KG1 (cell line): ENCODE measurements around the gene PECR.

Source experiments
- DNase-seq: peaks from one replicate; lab custom pipeline; 2025; lab: John Stamatoyannopoulos, UW

The PECR gene

DNA sequence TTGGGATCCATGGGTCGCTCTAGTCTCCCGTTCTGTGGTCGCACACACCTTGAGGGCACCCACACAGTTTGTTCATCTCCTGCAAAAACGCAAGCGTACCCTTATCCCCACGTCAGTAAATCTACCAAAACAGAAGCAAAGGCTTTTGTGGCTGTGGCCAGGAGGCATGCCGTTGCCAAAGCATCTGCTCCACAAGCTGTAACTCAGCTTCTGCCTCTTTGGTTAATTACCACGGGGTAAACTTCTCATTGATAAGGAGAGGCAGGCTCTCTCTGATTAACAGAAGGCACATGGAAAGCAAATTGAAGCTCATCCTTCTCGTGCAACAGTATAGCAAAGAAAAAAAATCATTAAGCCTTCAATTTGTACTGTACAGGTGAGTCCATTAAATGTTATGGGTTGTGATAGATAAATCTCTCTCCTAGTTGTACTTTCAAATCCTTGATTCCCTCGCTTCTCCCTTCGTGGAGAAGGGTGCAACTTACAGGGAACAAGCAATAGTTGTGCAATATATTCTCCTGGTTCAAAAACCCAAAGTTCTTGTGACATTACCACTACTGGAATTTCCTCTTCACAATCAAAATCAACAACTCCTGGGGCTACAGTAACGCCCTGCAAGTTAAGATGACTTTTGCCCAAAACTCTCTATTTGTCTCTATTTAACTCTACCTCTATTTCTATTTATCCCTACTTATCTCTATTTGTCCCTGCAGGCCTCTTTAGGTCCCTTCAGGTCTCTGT, 10.3 kb downstream of the PECR start:
- DNase-seq, result no peak

DNA sequence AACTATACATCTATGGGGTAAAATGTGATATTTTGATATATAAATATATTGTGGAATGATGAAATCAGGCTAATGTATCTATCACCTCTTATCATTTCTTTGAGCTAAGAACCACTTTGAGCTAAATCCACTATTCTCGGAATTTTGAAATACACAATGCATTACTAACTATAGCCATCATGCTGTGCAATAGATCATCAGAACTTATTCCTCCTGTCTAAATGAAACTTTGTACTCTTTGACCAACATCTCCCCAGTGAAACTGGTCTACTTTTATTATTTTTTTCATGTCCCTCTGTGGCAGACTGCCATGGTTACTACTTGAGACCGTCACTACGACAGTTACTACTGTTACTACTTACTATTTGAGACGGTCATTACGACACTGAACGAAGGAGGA, 11.4 kb downstream of the PECR start:
- DNase-seq, result no peak

DNA sequence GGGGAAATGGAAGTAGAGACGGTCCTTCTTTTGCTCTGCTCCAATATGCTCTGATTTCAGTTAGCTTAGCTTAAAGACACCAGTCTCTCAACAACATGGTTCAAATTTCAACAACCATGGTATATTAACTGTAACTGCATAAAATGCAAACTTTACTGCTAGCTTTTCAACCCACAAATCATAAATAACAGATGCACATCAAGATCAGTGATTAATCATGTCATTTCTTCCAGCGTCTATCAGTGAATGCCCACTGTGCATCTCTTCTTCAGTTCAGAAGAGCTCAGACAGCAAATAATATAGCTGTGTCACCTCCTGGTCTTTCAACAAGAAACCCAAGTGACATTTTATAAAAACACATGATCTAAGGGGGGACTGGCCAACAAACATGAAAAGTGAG, 12.6 kb downstream of the PECR start:
- no peak for DNase-seq

DNA sequence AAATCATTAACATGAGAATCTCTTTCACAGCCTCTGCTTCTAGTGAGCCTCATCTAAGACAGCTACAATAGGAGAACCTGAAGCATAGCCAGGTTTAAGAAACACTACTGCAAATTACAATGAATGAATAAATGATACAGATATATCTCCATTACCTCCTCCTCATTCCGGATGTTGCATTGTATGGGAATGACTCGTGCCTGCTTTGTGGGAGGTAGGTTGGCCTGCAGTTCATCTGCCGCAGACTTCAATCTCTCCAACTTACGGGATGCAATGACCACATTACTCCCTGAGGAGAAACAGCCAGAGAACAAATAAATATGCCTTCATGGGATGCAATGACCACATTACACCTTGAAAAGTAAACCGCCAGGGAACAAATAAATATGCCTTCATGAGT, 15.4 kb downstream of the PECR start:
- no peak for DNase-seq

DNA sequence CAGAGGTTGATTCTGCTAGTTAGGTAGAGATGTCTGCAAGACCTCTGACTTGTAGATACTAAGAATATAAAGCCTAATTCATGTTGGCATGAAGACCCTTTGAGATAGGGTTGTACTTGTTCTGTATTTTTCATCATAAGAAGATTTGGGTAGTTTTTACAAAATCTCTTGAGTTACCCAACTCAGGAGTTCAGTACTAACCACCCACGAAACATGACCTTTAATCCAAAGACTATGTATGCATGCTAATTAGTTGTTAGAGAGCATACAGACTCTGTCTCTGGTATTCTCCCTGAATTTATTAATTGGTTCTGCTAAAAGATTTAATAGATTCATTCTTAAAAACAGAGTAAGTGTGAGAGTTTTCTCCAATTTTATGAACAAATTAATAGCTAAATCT, 16.9 kb downstream of the PECR start:
- DNase-seq, result no peak

DNA sequence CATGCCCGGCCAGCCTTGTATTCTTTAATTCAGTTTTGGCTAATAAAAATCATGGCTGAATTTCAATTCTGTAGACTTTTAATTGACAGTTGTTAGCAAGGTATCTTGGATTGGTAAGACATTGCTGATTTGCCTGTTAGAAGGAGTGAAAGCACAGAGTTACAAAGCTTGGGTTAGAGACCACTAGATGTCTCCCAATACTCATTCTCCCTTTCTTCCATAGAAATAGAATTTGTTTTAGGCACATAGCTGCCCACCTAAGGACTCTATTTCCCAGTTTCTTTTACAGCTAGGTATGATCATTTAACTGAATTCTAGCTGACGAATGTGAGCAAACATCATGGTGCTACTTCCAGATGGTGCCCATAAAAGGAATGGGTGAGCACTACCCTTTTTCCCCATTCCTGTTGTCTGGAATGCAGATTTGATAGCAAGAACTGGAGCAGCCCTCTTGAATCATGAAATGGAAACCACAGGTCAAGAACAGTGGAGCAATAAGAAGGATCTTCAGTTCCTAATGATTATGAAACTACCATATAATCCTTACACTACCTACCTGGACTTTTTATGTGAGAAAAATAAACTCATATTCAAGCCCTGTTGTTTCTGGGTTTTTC, 17.5 kb downstream of the PECR start:
- no peak for DNase-seq

DNA sequence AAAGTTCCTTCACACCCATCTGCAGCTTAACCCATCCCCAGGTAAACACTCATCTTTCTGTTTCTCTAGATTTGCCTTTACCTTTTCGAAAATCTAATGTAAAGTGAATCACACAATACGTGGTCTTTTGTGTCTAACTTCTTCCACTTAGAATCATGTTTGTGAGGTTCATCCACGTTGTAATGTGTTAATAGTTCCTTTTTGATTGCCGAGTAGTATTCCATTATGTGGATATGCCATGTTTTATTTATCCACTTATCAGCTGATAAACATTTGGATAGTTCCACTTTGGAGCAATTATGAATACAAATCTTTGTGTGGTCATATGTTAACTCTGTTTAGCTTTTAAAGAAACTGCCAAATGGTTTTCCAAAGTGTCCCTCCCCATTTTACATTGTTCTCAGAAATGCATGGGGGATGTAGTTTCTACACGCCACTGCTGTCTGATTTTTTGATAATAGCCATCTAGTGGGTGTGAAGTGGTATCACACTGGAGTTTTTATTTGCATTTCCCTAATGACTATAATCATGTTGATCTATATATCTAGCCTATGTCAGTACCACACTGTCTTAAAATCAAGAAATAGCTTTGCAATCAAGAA, 22.3 kb downstream of the PECR start:
- DNase-seq, result no peak

- no peak for DNase-seq
Measured at GRCh38 chr2:216057688-216058193, 23.9 kb downstream of the PECR start.

- DNase-seq, result no peak
Measured at GRCh38 chr2:216056739-216057138, 24.9 kb downstream of the PECR start.

- DNase-seq, result no peak
Measured at GRCh38 chr2:216055680-216056079, 25.9 kb downstream of the PECR start.

DNA sequence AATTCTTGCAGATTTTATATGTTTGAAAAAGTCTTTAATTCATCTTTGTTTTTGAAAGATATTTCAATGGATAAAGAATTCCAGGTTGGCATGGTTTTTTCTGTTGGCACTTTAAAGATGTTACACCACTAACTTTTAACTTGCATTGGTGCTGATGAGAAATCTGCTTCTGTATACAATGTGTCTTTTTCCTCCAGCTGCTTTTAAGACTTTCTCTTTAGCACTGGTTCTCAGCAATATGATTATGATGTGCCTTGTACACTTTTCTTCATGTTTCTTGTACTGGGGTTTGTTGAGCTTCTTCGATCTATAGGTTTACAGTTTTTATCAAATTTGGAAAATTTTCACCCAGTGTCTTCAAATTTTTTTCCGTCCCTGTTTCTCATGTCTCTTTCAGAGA, 29.2 kb downstream of the PECR start:
- DNase-seq, result no peak

DNA sequence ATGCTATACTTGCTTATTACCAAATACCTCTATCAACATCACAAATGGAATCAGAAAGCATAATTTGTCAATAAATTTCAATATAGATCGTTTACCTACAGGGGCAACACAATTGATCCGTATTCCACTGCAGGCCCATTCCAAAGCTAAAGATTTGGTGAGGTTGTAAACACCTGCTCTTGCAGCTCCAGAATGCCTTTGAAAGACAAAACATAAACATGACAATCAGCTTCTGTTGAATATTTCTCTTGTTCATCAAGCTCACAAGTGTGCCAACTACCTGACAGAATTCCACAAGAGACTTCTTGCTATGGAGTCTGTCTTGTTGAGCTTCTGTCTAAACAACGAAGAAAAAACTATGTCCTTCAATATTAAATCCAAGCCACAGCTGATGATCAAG, 30.3 kb downstream of the PECR start:
- no peak for DNase-seq

GRCh38 chr2:216049452-216049851, 32.2 kb downstream of the PECR start:
- no peak for DNase-seq

DNA sequence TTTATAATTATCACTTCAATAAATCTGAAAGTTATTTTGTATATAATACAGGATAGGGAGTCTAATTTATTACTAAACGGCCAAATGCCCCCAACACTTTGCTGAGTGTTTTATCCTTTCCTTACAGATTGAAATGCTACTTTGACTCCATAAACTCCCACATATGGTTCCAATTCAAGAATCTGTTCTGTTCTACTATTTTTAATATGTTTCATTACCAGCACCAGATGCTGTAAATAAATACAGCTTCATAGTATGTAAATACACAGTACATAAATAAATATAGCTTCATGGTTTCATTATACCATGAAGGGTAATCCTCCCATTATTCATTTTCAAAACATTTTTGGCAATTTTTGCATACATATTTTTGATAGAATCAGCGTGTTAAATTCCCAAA, 34.2 kb downstream of the PECR start:
- no peak for DNase-seq

DNA sequence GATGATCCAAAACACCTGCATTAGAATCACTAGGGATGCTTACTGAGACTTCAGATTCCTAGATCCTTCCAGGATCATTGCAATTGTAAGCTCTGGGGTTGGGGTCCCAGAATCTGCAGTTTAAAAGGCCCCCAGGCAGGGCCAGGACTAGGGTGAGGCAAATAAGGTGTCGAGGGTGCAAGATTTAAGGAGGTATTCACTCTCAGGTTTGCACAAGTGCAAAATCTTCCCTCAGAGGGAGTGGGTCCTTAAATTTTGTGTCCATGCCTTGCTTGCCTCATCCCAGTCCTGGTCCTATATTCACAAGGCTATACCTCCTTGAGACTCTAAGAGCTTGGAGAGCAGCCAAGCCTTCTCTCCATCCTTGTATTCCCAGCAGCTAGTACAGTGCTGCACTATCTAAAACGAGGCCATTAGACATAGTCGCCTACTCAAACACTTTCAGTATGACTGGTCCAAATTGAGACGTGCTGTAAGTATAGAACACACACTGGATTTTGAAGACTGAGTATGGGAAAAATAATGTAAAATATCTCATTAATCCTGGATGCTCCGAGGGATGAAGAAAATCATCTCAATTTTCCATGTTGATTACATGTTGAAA, 36.6 kb downstream of the PECR start:
- no peak for DNase-seq

DNA sequence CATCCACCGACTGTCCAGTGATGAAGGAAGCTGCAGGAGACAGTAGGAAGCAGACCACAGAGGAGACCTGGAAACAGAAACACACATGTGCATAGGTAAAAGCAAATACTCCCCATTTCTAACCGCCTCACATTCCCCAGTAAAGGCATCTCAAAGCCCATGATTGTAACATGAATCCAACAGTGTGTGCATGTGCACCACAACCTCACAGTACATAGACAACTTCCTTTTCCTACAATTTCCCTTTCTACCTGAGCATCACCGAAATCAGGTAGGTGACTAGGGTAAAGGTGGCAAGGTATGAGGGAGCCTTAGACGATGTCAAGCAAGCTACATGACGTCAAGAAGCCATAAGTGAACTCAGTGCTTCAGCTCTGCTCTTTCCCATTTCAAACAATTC, 37.7 kb downstream of the PECR start:
- no peak for DNase-seq

DNA sequence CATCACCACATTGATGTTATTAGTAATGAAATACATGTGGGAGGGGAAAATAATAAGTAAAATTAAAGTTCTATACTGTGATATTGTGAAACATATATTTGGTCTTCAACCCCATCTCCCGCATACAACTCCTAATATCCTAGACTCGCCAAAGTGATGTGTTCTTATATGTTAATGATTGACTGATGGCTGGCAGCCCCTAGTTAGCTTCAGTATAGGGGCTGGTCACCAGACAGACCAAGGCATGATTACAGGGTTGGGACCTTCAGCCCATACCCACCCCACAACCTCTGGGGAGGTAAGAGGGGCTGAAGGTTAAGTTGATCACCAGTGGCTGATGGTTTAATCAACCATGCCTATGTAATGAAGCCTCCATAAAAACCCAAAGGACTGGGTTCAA, 40.2 kb downstream of the PECR start:
- DNase-seq, result no peak

DNA sequence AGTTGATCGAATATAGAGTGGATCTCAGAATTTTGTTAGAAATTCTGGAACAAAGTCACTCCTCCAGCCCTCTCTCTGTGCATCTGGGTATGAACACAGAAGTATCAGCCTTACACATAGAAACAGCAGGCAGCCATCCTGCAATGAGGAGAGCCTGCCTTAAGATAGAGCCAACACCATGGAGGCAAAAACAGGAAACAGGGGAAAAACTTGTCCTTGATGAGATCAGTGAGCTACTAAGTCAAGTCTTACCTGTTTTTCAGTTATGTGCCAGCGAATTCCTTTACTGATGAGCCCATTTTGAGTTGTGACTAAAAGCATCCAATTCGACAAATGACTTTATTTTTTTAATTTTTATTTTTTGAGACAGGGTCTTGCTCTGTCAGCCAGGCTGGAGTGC, 41.7 kb downstream of the PECR start:
- DNase-seq, result no peak

- DNase-seq, result peak; percentile 60
Measured at GRCh38 chr2:216034065-216034464, 47.5 kb downstream of the PECR start.

DNA sequence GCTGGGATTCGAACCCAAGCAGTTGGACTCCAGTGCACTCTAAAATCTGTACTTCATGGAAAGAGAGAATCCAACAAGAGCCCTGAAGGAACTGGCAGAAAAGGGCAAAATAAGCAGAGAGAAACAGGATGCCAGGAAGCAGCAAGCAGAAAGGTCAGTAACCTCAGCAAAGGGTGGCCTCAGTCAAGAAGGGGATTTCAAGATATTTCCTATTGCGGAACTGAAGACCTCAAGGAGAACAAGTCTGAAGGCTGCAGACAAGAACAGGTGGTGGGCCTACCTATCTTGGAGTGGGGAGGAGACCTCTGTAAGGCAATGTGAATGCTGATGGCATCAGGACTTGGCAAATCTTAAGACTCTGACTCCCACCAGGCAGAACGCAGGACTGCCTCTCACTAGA, 48.2 kb downstream of the PECR start:
- DNase-seq, result no peak

- DNase-seq, result no peak
Measured at GRCh38 chr2:216031960-216032689, 49.5 kb downstream of the PECR start.

DNA sequence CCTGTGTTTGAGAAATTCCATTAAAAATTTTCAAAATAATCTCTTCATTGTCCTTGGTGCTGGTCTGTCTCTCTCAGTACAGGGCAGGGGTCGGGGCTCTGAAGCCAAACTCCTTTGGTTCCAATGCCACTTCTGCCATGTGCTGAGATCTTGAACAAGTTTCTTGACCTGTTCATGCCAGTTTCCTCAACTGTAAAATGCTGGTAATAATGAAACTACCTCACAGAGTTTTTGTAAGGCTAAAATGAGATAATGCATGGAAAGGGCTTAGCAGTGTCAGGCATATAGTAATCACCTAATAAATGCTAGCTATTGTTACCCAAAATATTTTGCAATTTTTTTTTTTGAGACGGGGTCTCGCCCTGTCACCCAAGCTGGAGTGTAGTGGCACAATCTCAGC, 51.4 kb downstream of the PECR start:
- DNase-seq, result no peak
